Right kidney (tissue), 9 donors: ENCODE measurements around the gene SLC47A1.
"Not testable (repeated sequence)": the region's sequence is repeated elsewhere in the genome, so short reads cannot be mapped to it uniquely, and the experiment has no call there.

Experiments
- DNase-seq: peaks from one replicate; pipeline ENCODE4 v3.0.0-alpha.2; 2016
- long read RNA-seq, 8 donors: transcript quantifications; one replicate each; lab custom pipeline, GENCODE V29; 2026

The SLC47A1 gene
- long read RNA-seq, donor 1, partial matches to known transcripts: 26 of 27 reads
- long read RNA-seq, donor 1, other reads (novel, unspliced or antisense): 0 of 27 reads
- long read RNA-seq, donor 2, partial matches to known transcripts: 0 of 1 reads
- long read RNA-seq, donor 2, other reads (novel, unspliced or antisense): 0 of 1 reads
- long read RNA-seq, donor 3, partial matches to known transcripts: 0 of 1 reads
- long read RNA-seq, donor 3, other reads (novel, unspliced or antisense): 0 of 1 reads
- long read RNA-seq, donor 4: 0 reads
- long read RNA-seq, donor 5: 0 reads
- long read RNA-seq, donor 6, partial matches to known transcripts: 0 of 1 reads
- long read RNA-seq, donor 6, other reads (novel, unspliced or antisense): 0 of 1 reads
- long read RNA-seq, donor 7: 0 reads
- long read RNA-seq, donor 8, partial matches to known transcripts: 621 of 622 reads
- long read RNA-seq, donor 8, other reads (novel, unspliced or antisense): 0 of 622 reads

- DNase-seq: peak; percentile 85
Measured at GRCh38 chr17:19533718-19534561, at the start of gene SLC47A1. TSS of gene SLC47A1 (plus strand) at chr17:19533854. CDS start at chr17:19533940, 86 bp downstream.

- DNase-seq: no peak
Measured at GRCh38 chr17:19485800-19486340, 47.8 kb upstream of the SLC47A1 start.

- DNase-seq: no peak
Measured at GRCh38 chr17:19486351-19487023, 47.2 kb upstream of the SLC47A1 start.

- DNase-seq: no peak
Measured at GRCh38 chr17:19487024-19487600, 46.5 kb upstream of the SLC47A1 start.

- no peak for DNase-seq
Measured at GRCh38 chr17:19492141-19492540, 41.5 kb upstream of the SLC47A1 start.

GRCh38 chr17:19494961-19495806 is 38.5 kb upstream of the SLC47A1 start:
- DNase-seq: no peak

- no peak for DNase-seq
Measured at GRCh38 chr17:19495828-19496528, 37.7 kb upstream of the SLC47A1 start.

GRCh38 chr17:19497624-19498023 is 36.0 kb upstream of the SLC47A1 start:
- DNase-seq: no peak

- no peak for DNase-seq
Measured at GRCh38 chr17:19501219-19501618, 32.4 kb upstream of the SLC47A1 start.

- no peak for DNase-seq
Measured at GRCh38 chr17:19502517-19502916, 31.1 kb upstream of the SLC47A1 start.

GRCh38 chr17:19505561-19505960 is 28.1 kb upstream of the SLC47A1 start:
- not testable (repeated sequence) for DNase-seq

GRCh38 chr17:19507775-19508576 is 25.7 kb upstream of the SLC47A1 start:
- peak; percentile 90 for DNase-seq

GRCh38 chr17:19508577-19508867 is 25.1 kb upstream of the SLC47A1 start:
- DNase-seq: no peak

GRCh38 chr17:19509281-19509852 is 24.3 kb upstream of the SLC47A1 start:
- DNase-seq: not testable (repeated sequence)

- peak; percentile 70 for DNase-seq
Measured at GRCh38 chr17:19510903-19511302, 22.8 kb upstream of the SLC47A1 start.

GRCh38 chr17:19513897-19514488 is 19.7 kb upstream of the SLC47A1 start:
- peak; percentile 52 for DNase-seq

GRCh38 chr17:19517699-19518098 is 16.0 kb upstream of the SLC47A1 start:
- DNase-seq: no peak

GRCh38 chr17:19519388-19520291 is 14.0 kb upstream of the SLC47A1 start:
- not testable (repeated sequence) for DNase-seq
